ENCODE data around the gene ECT2.
"Not testable (repeated sequence)": the region's sequence is repeated elsewhere in the genome, so short reads cannot be mapped to it uniquely, and the experiment has no call there.

The ECT2 gene

DNA sequence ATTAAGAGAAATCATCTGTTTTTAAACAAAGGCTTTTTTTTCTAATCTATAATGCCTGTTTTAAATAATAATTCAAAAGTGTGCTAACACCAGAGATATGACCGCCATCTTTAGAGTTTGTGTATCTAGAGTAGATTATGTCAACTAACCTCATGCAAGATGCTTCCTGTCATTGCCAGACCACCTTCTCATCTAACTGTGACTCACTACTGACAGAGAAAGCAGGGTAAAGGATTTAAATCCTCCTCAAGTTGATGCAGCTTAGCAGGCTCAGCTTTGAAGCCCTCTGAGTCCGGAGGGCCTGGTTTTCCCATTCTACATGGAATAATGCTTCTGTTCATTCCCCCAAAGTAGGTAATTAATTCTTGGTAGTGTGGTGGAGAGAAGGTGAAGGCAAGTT is 108.5 kb downstream of the ECT2 start:
- no peak for DNase-seq (ENCODE audit: low read depth)

DNA sequence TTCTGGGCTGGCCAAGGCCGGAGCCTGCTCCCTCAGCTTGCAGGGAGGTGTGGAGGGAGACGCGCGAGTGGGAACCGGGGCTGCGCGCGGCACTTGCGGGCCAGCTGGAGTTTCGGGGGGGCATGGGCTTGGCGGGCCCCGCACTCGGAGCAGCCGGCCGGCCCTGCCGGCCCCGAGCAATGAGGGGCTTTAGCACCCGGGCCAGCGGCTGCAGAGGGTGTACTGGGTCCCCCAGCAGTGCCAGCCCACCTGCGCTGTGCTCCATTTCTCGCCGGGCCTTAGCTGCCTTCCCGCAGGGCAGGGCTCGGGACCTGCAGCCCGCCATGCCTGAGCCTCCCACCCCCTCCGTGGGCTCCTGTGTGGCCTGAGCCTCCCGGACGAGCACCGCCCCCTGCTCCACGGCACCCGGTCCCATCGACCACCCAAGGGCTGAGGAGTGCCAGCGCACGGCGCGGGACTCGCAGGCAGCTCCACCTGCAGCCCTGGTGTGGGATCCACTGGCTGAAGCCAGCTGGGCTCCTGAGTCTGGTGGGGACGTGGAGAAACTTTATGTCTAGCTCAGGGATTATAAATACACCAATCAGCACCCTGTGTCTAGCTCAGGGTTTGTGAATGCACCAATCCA is 116.3 kb downstream of the ECT2 start:
- DNase-seq (ENCODE audit: low read depth) = not testable (repeated sequence)

DNA sequence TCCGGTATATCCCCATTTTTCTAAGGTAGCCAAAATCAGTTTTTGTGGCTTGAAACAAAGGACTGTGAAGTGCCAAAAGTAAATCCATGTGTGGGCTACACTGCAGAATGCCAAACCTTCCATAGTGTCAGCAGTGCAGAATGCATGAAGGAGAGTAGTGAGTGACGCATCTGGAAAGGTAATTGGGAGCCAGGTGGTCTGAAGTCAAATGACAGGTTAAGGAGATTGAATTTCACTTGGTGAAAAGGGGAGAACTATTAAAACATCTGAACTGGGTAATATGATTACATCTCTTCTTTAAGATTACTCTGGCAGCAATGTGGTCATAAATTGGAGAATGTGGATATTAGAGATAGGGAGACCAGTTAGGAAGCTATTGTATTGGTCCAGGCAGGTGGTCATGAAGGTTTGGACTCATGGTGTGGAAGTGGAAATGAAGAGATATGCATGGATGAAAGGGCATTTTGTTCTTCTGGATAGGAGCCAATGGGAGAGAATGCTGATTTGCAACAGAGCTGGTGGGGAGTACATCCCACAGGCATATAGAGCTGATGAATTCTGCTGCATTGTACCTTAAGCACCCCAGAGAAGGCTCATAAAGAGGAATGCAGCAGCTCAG is 118.2 kb downstream of the ECT2 start:
- no peak for DNase-seq (ENCODE audit: low read depth)

DNA sequence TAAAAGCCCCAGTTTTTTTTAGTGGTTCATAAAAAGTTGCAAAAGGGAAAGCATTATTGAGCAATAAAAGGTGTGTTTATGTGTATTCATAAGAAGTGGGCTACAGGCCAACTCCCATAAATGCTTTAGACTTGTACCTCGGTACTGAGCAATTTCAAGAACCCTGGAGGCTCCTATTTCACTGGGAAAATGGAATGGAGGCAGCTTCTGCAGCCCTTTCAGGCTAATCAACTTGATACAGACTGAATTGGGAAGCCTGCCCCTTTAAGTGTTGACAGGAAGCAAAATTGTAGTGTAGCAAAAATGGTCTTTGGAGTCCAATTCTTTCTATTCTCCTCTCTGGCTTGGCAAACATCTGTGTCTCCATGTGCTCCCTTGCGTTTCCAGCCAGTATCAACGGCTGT is 118.8 kb downstream of the ECT2 start:
- DNase-seq (ENCODE audit: low read depth) = no peak

DNA sequence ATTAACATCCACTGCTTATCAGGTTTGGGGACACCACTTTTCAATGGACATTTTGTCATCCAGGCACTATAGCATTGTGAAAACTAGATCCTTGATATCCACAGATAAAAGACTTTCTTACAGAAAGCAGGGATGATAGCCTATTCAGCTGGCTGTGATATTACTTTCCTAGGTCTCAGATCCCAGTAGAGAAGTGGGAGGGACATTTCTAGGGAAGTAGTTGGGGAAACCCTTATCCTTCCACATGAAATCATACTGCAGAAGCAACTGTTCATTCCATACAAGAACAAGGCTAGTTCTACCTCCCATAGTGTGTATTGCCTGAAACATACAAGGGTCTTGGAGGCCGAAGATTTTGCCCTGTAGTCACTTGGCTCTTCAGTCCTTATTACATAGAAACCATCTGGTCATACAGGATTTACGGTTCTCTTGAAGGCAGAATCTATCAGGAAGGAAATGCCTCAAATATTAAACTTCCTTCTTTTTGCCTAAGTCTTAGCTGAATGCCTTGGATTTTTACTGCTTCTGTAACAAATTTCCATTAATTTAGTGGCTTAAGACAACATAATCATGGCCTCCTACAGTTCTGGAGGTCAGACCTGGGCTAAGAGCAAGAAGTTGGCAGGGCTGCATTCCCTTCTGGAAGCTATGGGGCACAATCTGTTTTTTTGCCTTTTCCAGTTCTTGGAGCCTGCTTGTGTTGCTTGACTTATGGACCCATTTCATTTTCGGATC is 119.4 kb downstream of the ECT2 start:
- no peak for DNase-seq (ENCODE audit: low read depth)
